H54 (cell line): Measurements from ENCODE around the gene DEFB121.
"Not testable (repeated sequence)": the region's sequence is repeated elsewhere in the genome, so short reads cannot be mapped to it uniquely, and the experiment has no call there.

Source experiments
- DNase-seq: peaks from one replicate; pipeline ENCODE4 v3.0.0; 2011; ENCODE audit warnings: low spot score, mixed read lengths; ENCODE audit not compliant: insufficient read length
- FAIRE-seq: peaks from 3 replicates; lab custom pipeline; 2011; peaks lifted over from hg19 to GRCh38; lab: Jason Lieb, UNC
- POLR2A ChIP-seq: IDR thresholded peaks from 2 replicates; pipeline ENCODE4 v1.6.1; 2011; ENCODE audit warnings: low read depth, mild to moderate bottlenecking, low read length

Gene DEFB121

DNA sequence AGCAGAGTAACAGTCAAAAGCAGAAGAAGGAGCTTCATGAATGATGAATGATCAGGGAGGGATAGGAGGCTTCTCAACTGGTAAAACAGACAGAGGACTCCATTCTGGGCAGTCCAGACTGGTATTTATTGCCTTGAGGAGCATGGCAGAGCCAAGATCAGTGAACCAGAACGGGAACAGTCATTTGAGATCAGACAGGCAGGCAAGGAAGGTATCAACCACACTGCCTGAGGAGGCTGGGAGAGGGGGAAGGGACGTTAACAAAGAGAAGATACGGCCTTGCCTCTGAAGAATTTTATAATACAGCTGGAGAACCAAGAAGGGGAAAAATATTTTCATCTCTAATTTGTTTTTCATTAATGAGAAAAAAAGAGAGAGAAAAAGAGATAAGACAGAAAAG is at the start of gene DEFB121:
Gene DEFB121 (minus strand): TSS at position 101 of the 400 bp plus-strand sequence. CDS start 63 bp downstream, at position 38.
- TF ChIP-seq POLR2A: no peak
- DNase-seq (no peak), FAIRE-seq (no peak)

DNA sequence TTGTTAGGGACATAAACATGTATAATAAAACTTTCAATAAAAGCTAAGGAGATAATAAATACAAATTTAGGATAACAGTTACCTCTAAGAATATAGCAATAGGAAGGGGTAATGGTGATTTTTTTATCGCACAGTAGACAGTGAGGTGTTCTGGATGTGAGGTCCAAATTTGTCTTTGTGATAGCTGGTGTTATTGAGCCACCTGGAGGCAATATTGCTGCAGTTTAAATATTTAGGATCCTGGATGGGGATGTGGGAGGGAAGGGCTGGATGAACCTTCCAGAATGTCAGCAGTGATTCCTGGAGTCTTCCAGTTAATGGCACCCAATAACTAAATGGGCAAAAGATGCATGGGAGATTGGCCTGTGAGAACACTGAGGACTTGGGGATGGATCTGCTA is 48.3 kb upstream of the DEFB121 start:
- no peak for FAIRE-seq
- no peak for DNase-seq
- TF ChIP-seq POLR2A: no peak

DNA sequence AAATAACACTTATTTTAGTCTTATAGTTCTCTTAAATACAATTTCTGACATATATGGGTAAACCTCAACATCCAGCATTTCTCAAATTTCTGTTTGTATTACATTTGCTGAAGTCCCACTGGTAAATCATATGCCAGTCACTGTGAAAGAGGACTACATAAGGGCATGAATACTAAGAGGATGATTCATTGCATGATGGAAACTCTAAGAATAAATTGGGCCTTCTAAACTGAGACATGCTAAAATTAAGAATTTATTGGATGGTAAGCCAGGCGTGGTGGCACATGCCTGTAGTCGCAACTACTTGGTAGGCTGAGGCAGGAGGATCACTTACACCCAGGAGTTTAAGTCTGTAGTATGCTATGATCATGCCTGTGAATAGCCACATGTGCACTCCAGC is 46.6 kb upstream of the DEFB121 start:
- no peak for TF ChIP-seq POLR2A
- DNase-seq (no peak), FAIRE-seq (no peak)

GRCh38 chr20:31449511-31450414 is 43.7 kb upstream of the DEFB121 start:
- TF ChIP-seq POLR2A: no peak
- DNase-seq: no peak
- FAIRE-seq: no peak

DNA sequence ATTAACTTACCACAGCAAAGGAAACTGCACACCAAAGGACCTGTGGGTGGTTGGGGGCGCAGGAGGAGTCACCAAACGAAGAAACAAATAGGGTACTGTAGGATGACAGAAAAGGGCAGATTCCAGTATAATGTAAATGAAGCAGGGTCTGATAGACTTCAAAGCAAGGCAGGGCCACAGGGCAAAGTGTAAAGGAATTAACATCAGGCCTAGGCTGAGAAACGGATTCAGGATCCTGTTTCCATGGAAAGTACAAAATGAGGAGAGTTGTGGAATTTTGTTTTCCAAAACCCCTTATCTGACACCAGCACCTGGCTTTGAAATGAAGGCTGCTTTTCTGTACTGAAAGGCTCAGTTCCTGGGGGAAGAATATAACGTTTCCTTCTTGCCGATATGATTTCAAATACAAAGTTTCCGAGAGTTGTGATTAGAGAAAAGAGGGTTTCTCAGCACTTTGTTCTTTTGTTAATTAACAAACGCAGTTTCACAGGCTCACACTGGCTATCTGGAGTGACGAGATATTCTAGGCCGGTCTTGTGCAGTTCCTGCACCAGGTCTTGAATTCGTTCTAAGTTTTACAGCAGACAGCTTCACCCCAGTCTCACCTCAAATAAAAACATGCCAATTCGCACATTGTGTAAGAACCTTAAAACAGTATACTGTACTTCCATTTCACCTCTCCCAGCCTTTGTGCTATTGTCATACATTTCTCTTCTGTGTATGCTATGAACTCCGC is 40.2 kb upstream of the DEFB121 start:
- DNase-seq (no peak), FAIRE-seq (no peak)
- no peak for TF ChIP-seq POLR2A

GRCh38 chr20:31440012-31440659 is 34.1 kb upstream of the DEFB121 start, which contains the start of gene DEFB123:
DEFB123 (plus strand) TSS chr20:31440632; CDS start chr20:31440699, 67 bp downstream.
- FAIRE-seq: no peak
- no peak for TF ChIP-seq POLR2A
- no peak for DNase-seq

DNA sequence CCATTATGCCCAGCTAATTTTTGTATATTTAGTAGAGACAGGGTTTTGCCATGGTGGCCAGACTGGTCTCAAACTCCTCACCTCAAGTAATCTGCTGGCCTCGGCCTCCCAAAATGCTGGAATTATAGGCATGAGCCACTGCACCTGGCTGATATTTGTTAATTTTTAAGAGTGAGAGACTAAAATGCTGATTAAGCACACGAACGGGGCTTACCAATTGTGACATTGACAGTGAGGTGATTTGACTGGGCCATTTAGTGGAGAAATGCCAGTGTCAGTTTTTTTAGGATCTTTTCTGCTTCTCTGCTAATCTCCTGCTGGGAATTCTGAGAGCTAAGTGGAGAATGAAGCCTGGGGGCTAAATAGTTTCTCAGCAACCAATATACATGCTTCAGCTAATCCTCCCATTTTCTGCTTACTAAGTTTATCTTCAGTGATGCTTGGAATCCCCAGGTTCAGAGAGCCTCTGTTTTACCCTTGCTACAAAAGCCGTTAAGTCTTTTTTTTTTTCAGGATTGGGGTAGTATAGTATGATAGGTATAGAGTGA is 24.6 kb upstream of the DEFB121 start:
- DNase-seq: no peak
- FAIRE-seq: no peak
- TF ChIP-seq POLR2A: no peak

GRCh38 chr20:31427576-31427975 is 21.6 kb upstream of the DEFB121 start:
- DNase-seq, FAIRE-seq: not testable (repeated sequence)

GRCh38 chr20:31426891-31427551 is 21.0 kb upstream of the DEFB121 start:
- not testable (repeated sequence) for FAIRE-seq, DNase-seq

- no peak for DNase-seq
- no peak for TF ChIP-seq POLR2A
- no peak for FAIRE-seq
These were observed 19.8 kb upstream of the DEFB121 start for GRCh38 chr20:31425797-31426196.

GRCh38 chr20:31418307-31418706 is 12.3 kb upstream of the DEFB121 start:
- no peak for TF ChIP-seq POLR2A
- FAIRE-seq (no peak), DNase-seq (no peak)

GRCh38 chr20:31415653-31416052 is 9.6 kb upstream of the DEFB121 start:
- FAIRE-seq (no peak), DNase-seq (no peak)
- TF ChIP-seq POLR2A: no peak

- no peak for FAIRE-seq
- no peak for DNase-seq
- TF ChIP-seq POLR2A: no peak
These were observed 8.4 kb upstream of the DEFB121 start for GRCh38 chr20:31414381-31414780.
